ENCODE results near the gene LRRC73. TPM values are rescaled to one million over a fixed set of nuclear protein-coding genes. Genes with fewer than 3 reads are reported as not detected.
A peak's percentile ranks its signal among the peaks of the same experiment; 100 is the strongest.
"Not testable (repeated sequence)": the region's sequence is repeated elsewhere in the genome, so short reads cannot be mapped to it uniquely, and the experiment has no call there.

The LRRC73 gene
- total RNA-seq, 1 donor from 2014 or later: 0.40 TPM

GRCh38 chr6:43511824-43512415, 1.8 kb upstream of the LRRC73 start:
- DNase-seq (ENCODE audit: low spot score) (no peak), ATAC-seq (no peak)

GRCh38 chr6:43510827-43511163, 649 bp upstream of the LRRC73 start:
- no peak for ATAC-seq
- DNase-seq (ENCODE audit: low spot score): no peak

- DNase-seq (ENCODE audit: low spot score): peak; percentile 57
- peak; percentile 15 for ATAC-seq
Measured at GRCh38 chr6:43509142-43509983, 783 bp downstream of the LRRC73 start.

GRCh38 chr6:43508481-43509141, 1.5 kb downstream of the LRRC73 start:
- DNase-seq (ENCODE audit: low spot score): no peak

DNA sequence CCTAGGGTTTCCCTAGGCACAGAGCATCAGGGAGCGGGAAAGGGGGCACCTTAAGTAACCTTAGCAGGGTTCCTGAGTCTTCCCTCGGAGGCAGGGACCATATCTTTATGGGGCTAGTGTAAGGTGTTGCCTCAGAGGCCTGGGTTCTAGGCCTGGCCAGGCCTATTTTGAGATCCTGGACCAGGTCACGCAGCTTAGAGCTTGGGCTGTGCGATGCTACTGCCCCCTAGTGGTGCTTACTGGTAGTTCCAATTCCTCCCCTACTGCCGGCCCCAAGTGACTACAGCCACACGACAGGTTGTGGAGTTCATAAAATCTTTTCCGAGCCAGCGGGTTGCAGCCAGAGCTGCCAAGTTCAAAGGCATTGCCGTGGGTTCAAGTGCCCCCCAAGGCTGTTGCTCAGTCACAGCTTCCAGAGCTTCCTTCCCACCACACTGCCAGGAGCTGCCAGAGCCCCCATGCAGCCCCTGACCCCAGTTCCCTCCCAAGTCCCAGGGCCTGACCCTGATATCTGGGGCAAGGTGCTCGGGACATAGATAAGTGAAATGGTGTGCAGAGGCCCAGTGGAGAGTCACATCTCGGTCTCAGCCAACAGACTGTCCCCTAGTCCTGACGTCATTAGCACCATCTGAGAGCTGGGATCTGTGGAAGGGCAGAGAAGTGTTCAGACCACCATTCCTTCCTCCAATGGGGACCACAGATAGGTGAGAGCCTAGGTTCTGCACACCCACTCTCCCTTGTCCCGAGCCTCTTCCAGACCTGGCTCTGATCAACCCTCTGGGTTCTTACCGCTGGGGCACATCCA, 3.3 kb downstream of the LRRC73 start:
- ATAC-seq (peak; percentile 72), DNase-seq (ENCODE audit: low spot score) (peak; percentile 79)

More at GRCh38 chr6:43508481-43509141, 1.5 kb downstream of the LRRC73 start:
- no peak for ATAC-seq

- DNase-seq (ENCODE audit: low spot score) (no peak), ATAC-seq (no peak)
Measured at GRCh38 chr6:43506171-43506570, 4.0 kb downstream of the LRRC73 start.

- ATAC-seq (no peak), DNase-seq (ENCODE audit: low spot score) (no peak)
Measured at GRCh38 chr6:43505718-43506117, 4.4 kb downstream of the LRRC73 start.

DNA sequence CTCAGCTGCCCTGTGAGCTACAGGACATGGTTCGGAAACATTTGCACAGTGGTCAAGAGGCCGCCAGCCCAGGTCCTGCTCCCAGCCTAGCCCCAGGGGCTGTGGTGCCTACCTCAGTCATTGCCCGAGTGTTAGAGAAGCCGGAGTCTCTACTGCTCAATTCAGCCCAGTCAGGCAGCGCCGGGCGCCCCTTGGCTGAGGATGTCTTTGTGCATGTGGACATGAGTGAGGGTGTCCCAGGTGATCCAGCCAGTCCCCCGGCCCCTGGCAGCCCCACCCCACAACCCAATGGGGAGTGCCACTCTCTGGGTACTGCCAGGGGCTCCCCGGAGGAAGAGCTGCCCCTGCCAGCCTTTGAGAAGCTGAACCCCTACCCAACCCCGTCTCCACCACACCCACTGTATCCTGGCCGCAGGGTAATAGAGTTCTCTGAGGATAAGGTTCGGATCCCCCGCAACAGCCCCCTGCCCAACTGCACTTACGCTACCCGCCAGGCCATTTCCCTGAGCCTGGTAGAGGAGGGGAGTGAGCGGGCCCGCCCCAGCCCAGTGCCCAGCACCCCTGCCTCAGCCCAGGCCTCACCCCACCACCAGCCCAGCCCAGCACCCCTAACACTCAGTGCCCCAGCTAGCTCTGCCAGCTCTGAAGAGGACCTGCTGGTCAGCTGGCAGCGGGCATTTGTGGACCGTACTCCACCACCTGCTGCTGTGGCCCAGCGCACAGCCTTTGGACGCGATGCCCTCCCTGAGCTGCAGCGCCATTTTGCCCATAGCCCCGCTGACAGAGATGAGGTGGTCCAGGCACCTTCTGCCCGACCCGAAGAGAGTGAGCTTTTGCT, 5.2 kb downstream of the LRRC73 start:
- DNase-seq (ENCODE audit: low spot score): no peak
- no peak for ATAC-seq

DNA sequence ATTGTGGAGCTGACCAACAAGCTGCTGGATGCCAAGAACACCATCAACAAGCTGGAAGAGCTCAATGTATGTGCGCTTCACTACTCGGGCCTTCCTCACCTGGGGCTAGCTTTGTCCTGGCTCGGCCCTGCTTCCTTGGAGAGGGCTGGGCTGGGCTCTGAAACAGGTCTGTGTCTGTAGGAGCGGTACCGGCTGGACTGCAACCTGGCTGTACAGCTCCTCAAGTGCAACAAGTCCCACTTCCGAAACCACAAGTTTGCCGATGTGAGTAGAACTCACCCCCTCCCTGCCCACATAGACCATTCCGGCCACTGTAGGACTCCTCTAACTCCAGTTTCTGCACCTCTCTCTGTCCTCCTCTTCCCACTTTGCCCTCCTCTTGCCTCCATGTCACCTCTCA, 6.7 kb downstream of the LRRC73 start:
- no peak for ATAC-seq

DNA sequence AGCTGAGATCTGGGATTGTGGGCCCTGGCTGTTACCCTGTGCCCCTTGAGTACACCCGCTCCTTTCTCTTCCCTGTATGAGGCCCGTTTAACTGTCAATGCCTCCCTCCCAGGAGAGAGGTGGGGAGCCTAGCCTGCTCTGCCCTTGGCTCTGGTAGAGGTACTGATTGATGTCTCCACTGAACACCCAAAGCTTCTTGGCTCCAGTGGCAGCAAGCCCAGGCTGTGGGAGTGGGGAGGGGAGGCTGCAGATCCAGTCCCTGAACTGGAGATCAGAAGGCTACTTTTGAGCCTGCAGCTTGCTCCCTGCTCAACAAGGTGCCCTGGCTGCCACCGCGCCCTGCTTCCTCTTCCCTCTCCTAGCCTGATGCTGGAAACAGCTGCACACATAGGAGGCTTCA, 7.5 kb downstream of the LRRC73 start:
- DNase-seq (ENCODE audit: low spot score) (no peak), ATAC-seq (no peak)

More for the DNA sequence above, 6.7 kb downstream of the LRRC73 start:
- DNase-seq (ENCODE audit: low spot score): no peak

DNA sequence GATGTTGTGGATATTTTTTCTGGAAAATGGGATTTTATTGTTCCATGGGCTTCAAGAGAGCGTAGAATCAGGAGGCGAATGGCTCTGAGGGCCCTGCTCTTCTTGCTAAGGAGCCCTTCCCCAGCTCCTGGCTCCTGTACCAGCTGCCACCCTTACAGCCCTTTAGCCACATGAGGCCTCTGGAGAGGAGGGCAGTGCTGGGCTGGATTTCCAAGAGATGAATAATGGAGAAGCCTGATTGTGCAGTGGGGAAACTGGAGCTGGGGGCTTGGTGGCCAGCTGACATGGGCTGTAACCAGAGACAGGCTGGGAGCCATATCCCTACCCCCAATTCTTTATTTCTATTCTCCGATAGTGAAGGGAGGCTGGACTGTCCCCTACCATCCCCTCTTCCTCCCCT, 9.2 kb downstream of the LRRC73 start:
- DNase-seq (ENCODE audit: low spot score): no peak
- no peak for ATAC-seq

DNA sequence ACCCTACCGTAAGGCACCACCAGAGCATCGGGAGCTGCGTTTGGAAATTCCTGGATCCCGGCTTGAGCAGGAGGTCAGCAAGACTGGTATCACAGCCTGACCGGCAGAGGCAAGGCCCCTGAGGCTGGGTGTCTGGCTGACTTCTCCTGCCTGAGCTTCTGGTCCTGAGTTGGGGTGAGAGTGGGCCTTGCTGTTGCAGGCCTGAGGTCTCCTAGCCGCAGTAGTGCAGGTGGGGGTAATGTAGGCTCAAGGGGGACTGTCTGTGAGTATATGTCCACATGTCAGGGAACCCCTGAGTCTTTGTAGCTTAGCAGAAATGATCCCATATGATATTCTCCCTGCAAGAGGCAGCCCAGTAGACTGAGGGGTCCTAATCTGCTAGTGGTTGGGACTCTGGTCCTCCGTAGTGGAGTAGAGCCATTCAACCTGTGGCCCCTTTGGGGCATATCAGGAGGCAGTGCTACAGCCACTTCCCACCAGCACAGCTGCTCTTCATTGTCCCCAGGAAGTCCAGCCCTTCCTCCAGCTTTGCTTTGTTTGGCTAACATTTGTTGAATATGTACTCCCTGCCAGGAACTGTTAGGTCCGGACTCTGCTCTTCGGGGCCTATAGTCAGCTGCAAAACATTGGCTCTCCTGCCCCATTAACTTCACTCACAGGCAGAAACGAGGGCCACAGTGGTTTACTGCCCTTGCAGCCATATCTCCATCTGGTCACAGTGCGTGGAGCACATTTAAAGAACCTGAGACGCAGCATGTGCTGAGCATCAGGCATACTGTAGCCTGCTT, 10.9 kb downstream of the LRRC73 start:
- ATAC-seq (peak; percentile 93), DNase-seq (ENCODE audit: low spot score) (peak; percentile 73)

DNA sequence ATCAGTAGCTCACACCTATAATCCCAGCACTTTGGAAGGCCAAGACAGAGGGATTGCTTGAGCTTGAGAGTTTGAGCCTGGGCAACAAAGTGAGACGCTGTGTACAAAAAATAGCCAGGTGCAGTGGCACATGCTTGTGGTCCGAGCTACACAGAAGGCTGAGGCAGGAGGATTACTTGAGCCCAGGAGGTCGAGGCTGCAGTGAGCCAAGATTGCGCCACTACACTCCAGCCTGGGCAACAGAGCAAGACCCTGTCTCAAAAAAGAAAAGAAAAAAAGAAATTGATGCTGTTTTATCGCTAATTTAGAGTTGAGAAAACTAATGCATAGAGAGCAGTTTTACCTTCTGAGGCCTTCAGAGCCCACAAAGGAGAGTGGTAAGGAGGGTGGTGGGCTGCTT, 11.9 kb downstream of the LRRC73 start:
- not testable (repeated sequence) for ATAC-seq; DNase-seq (ENCODE audit: low spot score)

DNA sequence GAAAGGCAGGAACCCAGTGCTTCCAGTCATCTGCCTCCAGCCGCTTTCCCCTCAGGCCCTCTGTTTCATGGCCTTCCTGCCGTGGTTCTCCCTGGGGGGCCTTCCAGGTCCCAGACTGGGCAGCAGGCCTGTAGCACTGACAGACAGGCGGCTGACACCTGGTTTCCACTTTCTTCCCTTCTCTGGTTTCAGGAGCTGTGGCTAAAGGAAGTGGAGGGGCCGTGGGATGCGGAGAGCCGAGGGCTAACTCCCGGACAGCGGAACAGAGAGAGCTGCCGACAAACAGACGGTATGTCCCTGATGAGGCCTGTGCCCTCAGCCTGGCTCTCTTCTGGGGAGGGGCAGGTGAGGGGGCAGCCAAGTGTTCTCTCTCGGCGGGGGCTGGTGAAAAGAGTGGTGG, 12.5 kb downstream of the LRRC73 start:
- ATAC-seq (no peak), DNase-seq (ENCODE audit: low spot score) (no peak)

GRCh38 chr6:43497129-43497396, 13.1 kb downstream of the LRRC73 start:
- no peak for ATAC-seq
- DNase-seq (ENCODE audit: low spot score): no peak

DNA sequence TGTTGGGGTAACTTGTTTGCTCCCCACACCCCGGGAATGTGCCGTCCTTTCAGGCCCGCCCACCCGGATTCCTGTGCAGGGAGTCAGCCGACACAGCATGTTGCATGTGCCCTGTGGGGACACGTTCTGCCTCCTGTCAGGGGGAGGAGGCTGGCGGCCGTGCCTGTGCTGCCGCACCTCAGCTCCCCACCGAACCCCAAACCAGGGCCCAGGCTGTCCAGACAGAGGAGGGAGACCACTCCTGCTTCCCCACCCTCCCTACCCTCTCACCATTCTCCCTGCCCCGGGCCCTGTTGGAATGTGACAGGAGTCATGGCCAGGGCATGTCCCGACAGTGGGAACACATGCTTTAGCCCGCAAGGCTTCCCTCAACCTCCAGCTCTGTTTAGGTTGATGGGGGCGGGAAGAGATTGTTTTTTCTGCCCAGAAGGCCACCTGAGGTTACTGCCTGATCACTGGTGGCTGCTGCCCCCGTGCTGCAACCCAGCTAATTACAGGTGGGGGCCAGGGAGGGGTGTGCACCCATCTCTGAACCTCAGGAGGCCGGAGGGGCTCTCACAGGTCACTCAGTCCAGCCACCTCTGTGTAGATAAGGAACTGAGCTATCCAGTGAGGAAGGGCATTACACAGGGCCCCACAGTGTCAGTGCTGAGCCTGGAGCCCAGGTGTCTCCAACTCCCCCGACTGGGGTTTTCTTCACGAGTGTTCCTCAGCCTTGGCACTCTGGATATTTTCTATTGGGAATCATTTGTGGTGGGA, 13.6 kb downstream of the LRRC73 start:
- ATAC-seq (peak; percentile 41), DNase-seq (ENCODE audit: low spot score) (no peak)

DNA sequence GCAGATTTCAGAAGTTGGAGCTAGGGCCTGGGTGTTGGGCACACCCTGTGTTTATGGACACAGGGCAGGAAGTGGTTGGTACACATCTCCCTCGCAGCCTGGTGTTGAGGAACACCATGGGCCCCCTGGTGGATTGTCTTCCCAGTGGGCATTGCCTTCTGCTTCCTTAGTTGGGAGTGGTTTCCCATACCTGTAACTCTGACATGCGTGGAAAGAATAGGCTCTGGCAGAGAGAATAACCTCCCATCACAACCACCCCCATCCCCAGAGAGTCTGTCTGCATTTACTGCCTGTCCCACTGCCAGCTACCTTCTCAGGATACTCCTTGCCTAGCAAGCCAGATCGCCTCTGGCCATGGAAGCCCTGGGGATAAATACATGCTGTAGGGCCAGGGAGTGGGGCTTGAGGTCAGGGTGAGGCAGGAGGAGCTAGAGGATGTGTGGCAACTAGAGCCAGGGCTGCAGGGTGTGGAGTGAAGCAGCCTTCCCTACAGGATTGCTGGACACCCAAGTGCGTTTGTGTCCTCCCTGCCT, 14.7 kb downstream of the LRRC73 start:
- ATAC-seq (no peak), DNase-seq (ENCODE audit: low spot score) (no peak)

GRCh38 chr6:43494766-43495165, 15.4 kb downstream of the LRRC73 start:
- ATAC-seq: no peak

GRCh38 chr6:43494321-43494720, 15.8 kb downstream of the LRRC73 start:
- DNase-seq (ENCODE audit: low spot score): no peak
- no peak for ATAC-seq

More at GRCh38 chr6:43494766-43495165, 15.4 kb downstream of the LRRC73 start:
- no peak for DNase-seq (ENCODE audit: low spot score)
